Neutrophil (primary cell): ENCODE results near the gene MST1R.
"Not testable (repeated sequence)": the region's sequence is repeated elsewhere in the genome, so short reads cannot be mapped to it uniquely, and the experiment has no call there.

Source experiments
- H3K27ac ChIP-seq: fragments of 200-600 bp; sonication (generic); 2 replicates; pipeline ENCODE4 v1.5.1; 2016; ENCODE audit warnings: mild to moderate bottlenecking, moderate library complexity
- H3K27me3 ChIP-seq: fragments of 200-600 bp; sonication (generic); 2 replicates; pipeline ENCODE4 v1.6.0; 2016; ENCODE audit warnings: mild to moderate bottlenecking
- H3K36me3 ChIP-seq: fragments of 200-600 bp; sonication (generic); 2 replicates; pipeline ENCODE4 v1.5.1; 2017
- H3K4me1 ChIP-seq, 2 experiments: fragments of 200-600 bp in 1 of 2; sonication (generic) in 1 of 2; 1 replicate in 1 of 2; 2 replicates in 1 of 2; pipeline versions ENCODE4 v1.5.1 to v1.6.1; 2013 to 2016; ENCODE audit warnings: low read depth in 1 of 2, low read length in 1 of 2, mild to moderate bottlenecking in 1 of 2, moderate library complexity in 1 of 2; ENCODE audit not compliant: control insufficient read depth in 1 of 2, insufficient read depth in 1 of 2
- H3K4me3 ChIP-seq, 2 experiments: fragments of 200-600 bp in 1 of 2; sonication (generic) in 1 of 2; 1 replicate in 1 of 2; 2 replicates in 1 of 2; pipeline ENCODE4 v1.5.1; 2013 to 2016; ENCODE audit warnings: low read depth in 1 of 2, low read length in 1 of 2, mild to moderate bottlenecking in 1 of 2, moderate library complexity in 1 of 2
- H3K9me3 ChIP-seq: fragments of 200-600 bp; sonication (generic); 2 replicates; pipeline ENCODE4 v1.5.1; 2016
- TF ChIP-seq, protein P1 (sequence below): fragments of 200-600 bp; sonication (generic); IDR thresholded peaks from 2 replicates; pipeline ENCODE4 v1.5.1; 2016; ENCODE audit warnings: antibody characterized with exemption

Gene MST1R

DNA sequence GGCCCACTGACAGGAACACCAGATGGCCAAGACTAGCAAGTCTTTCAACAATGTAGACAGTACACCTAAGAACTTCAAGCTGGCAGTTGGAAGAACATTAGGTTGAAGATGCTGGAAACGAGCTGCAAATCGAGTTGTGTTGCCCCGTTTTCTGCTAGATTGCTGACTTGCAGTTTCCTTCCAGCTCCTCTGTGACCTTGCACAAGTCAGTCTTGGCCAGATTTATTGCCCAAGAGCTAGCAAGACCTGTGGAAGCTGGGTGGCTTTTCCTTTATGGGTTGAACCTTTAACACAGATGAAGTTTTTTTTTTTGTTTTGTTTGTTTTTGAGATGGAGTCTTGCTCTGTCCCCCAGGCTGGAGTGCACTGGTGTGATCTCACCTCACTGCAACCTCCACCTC, 33.4 kb upstream of the MST1R start:
- no peaks in the 10 kb centered on the region for H3K27me3 ChIP-seq
- peak overlapping the region in 1 of 2 experiments; percentile 30 for H3K4me3 ChIP-seq
- peaks cover 79 to 83% of the 10 kb centered on the region in 2 experiments for H3K4me1 ChIP-seq
- H3K9me3 ChIP-seq = no peaks in the 10 kb centered on the region
- H3K27ac ChIP-seq = peak overlapping the region; percentile 75
- TF ChIP-seq, protein P1, sequence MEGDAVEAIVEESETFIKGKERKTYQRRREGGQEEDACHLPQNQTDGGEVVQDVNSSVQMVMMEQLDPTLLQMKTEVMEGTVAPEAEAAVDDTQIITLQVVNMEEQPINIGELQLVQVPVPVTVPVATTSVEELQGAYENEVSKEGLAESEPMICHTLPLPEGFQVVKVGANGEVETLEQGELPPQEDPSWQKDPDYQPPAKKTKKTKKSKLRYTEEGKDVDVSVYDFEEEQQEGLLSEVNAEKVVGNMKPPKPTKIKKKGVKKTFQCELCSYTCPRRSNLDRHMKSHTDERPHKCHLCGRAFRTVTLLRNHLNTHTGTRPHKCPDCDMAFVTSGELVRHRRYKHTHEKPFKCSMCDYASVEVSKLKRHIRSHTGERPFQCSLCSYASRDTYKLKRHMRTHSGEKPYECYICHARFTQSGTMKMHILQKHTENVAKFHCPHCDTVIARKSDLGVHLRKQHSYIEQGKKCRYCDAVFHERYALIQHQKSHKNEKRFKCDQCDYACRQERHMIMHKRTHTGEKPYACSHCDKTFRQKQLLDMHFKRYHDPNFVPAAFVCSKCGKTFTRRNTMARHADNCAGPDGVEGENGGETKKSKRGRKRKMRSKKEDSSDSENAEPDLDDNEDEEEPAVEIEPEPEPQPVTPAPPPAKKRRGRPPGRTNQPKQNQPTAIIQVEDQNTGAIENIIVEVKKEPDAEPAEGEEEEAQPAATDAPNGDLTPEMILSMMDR = no peak
- no peaks in the 10 kb centered on the region for H3K36me3 ChIP-seq

DNA sequence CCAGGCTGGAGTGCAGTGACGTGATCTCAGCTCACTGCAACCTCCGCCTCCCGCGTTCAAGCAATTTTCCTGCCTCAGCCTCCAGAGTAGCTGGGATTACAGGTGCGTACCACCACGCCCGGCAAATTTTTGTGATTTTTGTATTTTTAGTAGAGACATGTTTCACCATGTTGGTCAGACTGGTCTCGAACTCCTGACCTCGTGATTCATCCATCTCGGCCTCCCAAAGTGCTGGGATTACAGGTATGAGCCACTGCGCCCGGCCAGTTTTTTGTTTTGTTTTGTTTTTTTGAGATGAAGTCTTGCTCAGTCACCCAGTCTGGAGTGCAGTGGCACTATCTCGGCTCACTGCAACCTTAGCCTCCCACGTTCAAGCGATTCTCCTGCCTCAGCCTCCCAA, 28.6 kb upstream of the MST1R start:
- not testable (repeated sequence) for H3K27me3 ChIP-seq, H3K27ac ChIP-seq, H3K4me3 ChIP-seq, H3K36me3 ChIP-seq, H3K9me3 ChIP-seq
- peaks cover 77 to 79% of the 10 kb centered on the region in 2 experiments for H3K4me1 ChIP-seq

DNA sequence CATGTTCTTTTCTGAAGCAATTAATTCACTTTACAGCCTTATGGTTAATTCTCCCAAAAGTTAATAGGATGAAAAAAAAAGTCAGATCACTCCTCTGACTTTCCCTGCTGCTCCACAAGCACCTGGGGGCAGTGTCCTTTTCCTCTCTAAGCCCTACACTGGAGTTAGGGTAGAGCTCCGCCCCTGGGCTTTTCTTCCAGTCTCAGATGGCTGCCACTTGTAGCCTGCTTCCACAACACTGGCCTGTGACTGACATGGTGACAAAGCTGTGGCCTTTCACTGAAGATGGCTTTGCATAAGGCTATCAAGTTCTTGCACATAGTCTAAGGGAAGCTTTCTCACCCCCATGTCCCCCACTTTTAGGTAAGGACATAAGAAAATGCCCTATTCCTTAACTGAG, 27.2 kb upstream of the MST1R start:
- Histone ChIP-seq H3K36me3 (no peaks in the 10 kb centered on the region), H3K4me1 (peaks cover 63 to 66% of the 10 kb centered on the region in 2 experiments), H3K27me3 (no peaks in the 10 kb centered on the region), H3K27ac (no peak overlapping the region), H3K4me3 (no peak overlapping the region), H3K9me3 (no peaks in the 10 kb centered on the region)
- TF ChIP-seq, protein P1 = no peak

- Histone ChIP-seq H3K36me3 (no peaks in the 10 kb centered on the region), H3K27me3 (no peaks in the 10 kb centered on the region), H3K4me3 (peak overlapping the region; percentile 87 to 95), H3K9me3 (no peaks in the 10 kb centered on the region), H3K4me1 (peaks cover 58 to 59% of the 10 kb centered on the region in 2 experiments), H3K27ac (peak overlapping the region; percentile 91)
- TF ChIP-seq, protein P1 = no peak
Observed at GRCh38 chr3:49930168-49930690, 26.6 kb upstream of the MST1R start.

DNA sequence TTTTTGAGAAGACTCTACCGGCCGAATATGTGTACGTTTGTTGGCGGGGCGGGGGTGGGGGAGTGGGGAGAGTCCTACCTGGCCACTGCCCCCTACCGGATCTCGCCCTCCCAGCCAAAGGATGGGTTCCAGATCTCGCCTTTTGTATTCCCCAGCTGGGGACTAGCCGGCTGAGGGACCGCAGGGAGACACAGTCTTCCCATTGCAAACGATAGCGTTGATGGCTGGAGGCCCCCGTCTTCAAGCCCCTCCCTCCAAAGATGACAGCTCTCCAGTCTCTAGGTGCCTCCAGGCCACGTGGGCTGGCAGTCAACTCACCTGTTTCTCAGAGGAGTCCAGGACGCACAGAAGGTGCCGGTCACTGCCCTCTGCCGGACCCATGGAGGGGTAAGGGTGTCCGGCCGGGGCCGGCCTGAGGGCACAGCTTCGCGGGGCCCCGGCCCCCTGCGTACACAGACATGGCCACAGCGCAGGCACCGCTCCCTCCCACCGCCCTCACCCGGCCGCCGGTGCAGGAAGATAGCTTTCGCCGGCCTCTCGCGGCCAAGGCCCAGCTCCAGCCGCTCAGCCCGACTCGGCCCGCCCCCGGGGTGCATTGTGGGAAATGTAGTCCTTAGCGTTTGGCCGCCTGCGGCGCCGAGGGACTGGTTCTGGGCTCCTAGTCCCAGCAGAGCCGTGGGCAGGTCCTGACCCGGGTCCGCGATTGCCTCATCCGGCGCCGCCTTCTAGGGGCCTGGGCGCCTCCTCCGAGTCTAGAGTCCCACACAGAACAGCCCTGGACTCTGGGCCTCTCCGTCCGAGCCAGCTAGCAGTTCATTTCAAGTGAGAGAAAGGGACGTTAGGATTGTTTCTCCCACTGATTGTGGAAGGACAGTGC, 25.9 kb upstream of the MST1R start, which contains the start of gene MON1A:
TSS of gene MON1A (minus strand) at position 521 of the 877 bp plus-strand sequence. CDS start 16,465 bp downstream, outside the sequence.
- Histone ChIP-seq H3K4me3 (peak within 1 kb of the TSS; percentile 87 to 95), H3K27me3 (no peaks in the 10 kb centered on the region), H3K27ac (peak within 1 kb of the TSS; percentile 91), H3K36me3 (no peaks in the 10 kb centered on the region), H3K9me3 (no peaks in the 10 kb centered on the region), H3K4me1 (peaks cover 51 to 52% of the 10 kb centered on the region in 2 experiments)
- TF ChIP-seq, protein P1 = peak; percentile 70

DNA sequence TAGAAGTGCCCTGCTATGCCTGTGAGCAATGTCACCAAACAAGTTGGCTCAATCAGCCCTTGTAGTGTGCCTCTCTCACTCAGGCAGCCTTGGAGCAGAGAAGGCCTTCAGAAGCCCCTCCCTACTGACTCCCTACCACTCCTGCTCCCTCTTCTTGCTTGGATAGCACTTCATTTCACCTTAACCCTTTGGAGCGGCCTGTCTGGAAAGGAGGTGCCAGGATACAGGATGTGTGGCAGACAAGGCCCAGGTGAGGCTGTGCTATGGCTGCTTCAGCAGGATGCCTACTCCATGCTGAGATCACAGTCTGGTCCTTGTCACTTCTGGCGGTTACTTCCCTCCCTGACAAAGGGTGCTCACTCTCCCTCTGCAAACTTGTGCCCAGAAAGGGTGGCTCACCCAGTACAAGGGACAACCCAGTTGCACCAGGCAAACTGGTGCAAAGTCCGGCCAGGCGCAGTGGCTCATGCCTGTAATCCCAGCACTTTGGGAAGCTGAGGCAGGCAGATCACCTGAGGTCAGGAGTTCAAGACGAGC, 24.9 kb upstream of the MST1R start:
- Histone ChIP-seq H3K4me1 (peaks cover 41 to 42% of the 10 kb centered on the region in 2 experiments), H3K9me3 (no peaks in the 10 kb centered on the region), H3K4me3 (peak overlapping the region in 1 of 2 experiments; percentile 95), H3K27me3 (no peaks in the 10 kb centered on the region), H3K36me3 (no peaks in the 10 kb centered on the region), H3K27ac (peak overlapping the region; percentile 91)
- TF ChIP-seq, protein P1 = no peak
